NCI-H128 (cell line): ENCODE measurements around the gene TMEM156.

Experiments
- DNase-seq: peaks from one replicate; lab custom pipeline; 2025; ENCODE audit not compliant: unreplicated experiment; lab: John Stamatoyannopoulos, UW

Gene TMEM156

DNA sequence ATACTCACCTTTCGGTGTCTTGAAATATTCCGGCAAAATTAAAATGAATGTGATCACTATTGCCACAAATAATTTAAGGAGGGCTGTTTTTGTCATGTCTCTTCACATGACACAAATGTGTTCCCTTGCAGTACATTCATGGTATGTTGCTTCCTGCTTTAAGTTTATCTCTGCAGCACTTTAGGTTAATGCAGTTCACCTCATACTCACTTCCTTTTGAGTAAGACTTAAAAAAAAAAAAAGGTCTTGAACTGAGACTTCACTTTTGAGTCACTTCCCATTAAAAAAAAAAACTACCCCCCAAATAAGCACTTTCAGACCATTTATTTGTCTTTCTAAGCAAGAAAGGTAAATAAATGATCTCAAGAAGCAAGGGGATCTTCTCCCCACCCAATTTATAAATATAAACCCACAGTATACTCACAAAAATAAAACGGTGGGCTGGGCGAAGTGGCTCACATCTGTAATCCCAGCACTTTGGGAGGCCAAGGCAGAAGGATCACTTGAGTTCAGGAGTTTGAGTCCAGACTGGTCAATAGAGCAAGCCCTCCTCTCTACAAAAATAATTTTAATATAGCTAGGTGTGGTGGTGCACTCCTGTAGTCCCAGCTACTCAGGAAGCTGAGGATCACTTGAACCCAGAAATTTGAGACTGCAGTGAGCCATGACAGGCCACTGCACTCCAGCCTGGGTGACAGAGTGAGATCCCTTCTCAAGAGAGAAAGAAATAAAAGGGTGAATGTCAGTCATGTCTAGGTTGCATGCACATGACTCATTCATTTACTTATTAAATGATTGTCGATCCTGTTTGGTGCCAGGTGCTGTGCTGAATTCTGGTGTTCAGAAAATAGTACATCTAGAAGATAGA is at the start of gene TMEM156:
Gene TMEM156 (minus strand): TSS at position 192 of the 868 bp plus-strand sequence. CDS start 96 bp downstream, at position 96.
- no peak for DNase-seq

- DNase-seq = no peak
Measured at GRCh38 chr4:39078829-39079228, 46.6 kb upstream of the TMEM156 start.

DNA sequence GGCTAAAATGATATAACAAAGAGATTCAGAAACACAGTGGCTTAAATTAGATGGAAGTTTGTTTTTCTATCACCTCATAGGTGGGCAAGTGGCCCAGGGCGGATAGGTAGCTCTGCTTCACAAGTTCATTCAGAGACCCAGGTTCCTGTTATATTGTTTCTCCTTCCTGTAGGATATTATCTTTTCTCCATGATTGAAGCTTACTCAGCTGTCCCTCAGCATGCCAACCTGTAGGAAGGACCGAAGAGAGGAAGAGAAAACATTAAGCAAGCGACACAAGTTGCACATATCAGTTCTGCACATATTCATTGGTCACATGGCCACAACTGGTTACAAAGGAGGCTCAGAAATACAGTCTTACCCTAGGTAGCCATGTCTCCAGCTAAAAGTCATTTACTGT is 36.7 kb upstream of the TMEM156 start:
- DNase-seq = no peak

DNA sequence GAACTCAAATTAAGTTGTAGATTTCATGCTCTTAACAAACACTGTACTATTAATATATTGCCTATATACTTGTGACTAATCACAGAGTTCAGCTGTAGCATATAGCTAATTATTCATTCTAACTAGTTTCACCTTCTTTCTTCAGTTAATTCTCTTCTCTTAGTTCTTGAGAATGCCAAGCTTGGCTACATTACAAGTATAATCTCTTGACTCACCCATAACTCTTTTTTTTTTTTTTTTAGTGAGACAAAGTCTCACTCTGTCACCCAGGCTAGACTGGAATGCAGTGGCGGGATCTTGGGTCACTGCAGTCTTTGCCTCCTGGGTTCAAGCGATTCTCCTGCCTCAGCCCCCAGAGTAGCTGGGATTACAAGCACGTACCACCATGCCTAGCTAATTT is 35.2 kb upstream of the TMEM156 start:
- no peak for DNase-seq

DNA sequence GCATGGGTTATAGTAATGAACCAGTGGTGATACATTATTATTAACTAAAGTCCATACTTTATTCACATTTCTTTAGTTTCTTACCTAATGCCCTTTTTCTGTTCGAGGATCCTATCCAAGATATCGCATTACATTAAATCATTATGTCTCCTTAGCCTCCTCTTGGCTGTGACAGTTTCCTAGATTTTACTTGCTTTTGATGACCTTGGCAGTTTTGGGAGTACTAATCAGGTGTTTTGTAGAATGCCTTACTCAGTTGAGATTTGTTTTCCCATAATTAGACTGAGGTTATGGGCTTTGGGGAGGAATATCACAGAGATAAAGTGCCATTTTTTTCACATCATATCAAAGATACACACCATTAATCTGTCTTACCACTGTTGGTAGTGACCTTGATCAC is 34.8 kb upstream of the TMEM156 start:
- no peak for DNase-seq

DNA sequence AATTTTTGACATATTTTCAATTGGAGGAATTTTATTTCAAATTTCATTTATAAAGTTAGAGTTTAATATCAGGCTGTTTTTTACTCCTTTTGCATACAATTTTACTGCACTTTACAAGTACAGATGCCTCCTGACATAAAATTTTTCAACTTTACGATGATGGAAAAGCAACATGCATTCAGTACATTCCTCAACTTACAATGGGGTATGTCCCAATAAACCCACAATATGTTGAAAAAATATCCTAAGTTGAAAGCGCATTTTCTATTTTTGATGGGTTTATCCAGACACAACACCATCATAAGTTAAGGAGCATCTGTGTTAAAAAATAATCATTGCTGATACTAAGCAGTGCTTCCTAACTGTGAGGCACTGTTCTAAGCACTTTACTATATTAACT is 34.2 kb upstream of the TMEM156 start:
- no peak for DNase-seq

DNA sequence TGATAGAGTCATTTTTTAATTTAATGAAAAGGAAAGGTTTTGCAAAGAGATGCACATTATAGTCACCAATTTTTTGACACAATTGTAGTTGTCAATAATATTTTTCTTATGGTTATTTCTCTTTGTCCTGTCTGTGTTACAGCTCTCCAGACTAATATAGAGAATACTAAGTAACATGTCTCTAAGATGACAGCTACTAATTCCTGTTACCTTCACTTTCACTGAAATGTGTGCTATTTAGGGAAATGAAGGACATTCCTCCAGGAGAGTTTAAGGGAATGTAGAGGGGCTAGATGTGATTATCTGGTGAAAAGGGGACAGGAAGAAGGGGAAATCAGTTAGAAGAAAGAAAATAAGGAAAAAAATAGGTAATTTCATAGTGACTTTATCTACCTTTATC is 31.2 kb upstream of the TMEM156 start:
- no peak for DNase-seq

- DNase-seq = no peak
Measured at GRCh38 chr4:39062770-39063097, 30.5 kb upstream of the TMEM156 start.

DNA sequence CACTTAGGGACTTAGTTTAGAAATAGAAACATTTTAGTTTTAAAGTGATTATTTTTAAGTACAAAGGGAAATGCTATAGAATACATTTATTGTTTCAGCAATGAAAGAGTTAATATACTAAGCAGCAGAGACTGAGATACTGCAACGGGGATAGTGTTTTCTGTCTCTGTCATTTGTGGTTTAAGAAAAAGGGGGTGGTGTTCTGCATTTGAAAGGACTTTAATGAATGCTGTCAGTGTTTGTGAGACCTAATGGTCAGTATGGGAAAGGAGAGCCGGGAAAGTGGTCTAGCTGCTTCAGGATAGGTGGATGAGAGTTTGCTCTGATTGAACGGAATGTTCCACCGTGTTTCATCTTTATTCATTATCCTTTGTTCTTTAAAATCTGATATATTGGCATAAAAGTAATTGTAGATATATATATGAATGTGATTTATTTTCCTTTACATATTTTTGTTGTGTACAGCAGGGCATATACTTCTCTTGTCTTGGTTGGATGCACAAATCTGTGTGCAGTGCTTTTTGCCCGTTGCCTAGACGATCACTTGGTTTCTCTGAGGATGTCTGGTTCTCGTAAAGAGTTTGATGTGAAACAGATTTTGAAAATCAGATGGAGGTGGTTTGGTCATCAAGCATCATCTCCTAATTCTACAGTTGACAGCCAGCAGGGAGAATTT is 30.0 kb upstream of the TMEM156 start, which contains the start of gene KLHL5:
Gene KLHL5 (plus strand): TSS at position 139 of the 676 bp plus-strand sequence. CDS start 421 bp downstream, at position 560.
- DNase-seq = no peak

DNA sequence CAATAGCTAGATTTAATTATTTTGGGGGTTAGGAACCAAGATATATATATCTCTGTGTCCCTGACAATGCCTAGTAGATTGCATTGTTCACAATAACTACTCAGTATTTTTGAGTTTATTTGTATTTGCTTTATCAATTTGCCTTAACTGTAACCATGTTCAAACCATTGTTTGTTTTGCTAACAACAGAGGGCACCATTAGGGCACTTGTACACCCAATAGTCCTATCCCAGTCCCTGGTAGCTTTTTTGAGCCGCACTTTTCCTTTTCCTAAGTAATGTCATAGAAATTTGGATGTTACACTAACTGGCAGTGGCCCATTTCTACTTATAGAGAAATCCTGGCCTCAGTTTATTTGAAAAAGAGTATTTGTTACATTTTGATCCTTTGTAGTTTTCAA is 29.2 kb upstream of the TMEM156 start:
- no peak for DNase-seq

DNA sequence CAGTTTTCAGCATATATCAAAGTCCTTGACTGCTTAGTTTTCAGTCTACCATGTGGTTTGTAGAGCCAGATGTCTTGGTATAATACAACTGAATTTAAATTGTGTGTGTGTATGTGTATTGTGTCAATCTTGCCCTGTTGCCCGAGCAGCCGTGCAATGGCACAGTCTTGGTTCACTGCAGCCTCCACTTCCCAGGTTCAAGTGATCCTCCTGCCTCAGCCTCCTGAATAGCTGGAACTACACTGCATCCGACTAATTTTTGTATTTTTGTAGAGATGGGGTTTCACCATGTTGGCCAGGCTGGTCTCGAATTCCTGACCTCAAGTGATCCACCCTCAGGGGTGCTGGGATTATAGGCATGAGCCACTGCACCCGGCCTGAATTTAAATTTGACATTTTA is 23.8 kb upstream of the TMEM156 start:
- no peak for DNase-seq

DNA sequence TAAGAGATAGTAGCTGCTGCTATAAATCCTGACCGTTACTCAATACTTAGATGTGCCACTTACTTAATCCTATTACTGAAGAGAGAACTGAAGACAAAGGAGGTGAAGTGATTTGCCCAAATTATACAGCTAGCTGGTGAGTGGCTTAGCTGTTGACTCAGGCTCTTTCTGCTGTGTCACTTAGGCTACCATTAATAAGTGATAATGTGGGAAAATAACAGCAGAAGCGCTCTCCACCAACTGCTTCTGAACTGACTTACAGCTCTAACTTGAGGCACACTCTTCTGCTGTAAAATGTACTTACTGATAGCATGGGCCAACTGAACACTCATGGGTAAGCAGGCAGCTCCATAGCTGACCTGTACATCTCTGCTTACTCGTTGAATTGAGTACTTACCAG is 22.3 kb upstream of the TMEM156 start:
- no peak for DNase-seq

DNA sequence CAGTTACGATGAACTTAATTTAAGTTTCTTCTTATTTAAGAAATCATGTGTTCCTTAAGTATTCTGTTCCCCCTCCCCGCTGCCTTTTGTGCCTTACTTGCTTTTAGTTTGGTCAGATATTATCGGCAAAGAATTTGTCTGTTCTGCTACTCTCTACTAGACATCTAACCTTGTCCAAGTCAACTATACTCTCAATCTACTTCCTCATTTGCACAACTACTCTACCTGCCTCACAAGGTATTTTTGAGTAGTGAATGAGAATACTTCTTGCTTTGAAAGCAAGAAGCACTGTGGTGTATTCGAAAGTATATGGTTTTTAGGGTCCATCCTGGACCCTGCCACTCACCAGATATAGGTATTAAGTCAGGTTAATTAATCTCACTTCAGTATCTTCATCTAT is 21.8 kb upstream of the TMEM156 start:
- DNase-seq = no peak

DNA sequence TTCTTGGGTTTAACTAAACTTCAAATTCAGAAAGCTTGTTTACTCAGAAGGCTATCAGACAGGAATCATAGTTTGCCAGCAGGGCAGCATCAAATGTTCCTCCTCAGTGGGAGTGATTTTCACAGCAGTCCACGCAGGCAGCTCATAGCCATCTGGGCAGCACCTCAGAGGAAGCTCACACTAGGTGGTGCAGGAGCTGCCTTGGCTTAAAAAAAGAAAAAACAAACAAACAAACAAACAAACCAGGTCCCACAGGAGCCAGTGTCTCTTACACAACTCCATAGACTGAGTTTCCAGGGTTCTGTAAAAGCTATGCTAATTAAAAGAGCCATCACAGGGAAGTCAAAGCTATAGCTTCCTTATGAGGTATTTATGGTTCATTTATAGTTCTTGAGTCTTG is 19.3 kb upstream of the TMEM156 start:
- no peak for DNase-seq

GRCh38 chr4:39050590-39050989 is 18.4 kb upstream of the TMEM156 start:
- DNase-seq = no peak

GRCh38 chr4:39048311-39048710 is 16.1 kb upstream of the TMEM156 start:
- DNase-seq = no peak

DNA sequence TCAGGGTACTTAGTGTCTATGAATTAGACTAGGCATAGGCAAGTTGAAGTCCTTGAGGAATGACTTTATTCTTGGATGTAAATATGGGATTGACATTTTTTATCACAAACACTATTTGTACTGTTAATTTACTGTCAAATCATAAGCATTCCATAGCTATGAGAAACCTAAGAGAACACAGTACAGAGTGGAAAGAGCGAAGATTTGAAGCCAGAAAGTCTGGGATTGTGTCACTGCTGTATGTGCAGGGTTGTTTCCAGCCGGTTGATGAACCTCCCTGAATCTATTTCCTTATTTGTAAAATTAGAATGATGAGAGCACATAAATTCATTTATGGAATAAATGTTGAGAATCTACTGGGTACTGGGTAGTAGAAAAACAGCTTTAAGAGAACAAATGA is 15.5 kb upstream of the TMEM156 start:
- DNase-seq = no peak

GRCh38 chr4:39046249-39046648 is 14.0 kb upstream of the TMEM156 start:
- DNase-seq = no peak

GRCh38 chr4:39045827-39046221 is 13.6 kb upstream of the TMEM156 start:
- DNase-seq = no peak

DNA sequence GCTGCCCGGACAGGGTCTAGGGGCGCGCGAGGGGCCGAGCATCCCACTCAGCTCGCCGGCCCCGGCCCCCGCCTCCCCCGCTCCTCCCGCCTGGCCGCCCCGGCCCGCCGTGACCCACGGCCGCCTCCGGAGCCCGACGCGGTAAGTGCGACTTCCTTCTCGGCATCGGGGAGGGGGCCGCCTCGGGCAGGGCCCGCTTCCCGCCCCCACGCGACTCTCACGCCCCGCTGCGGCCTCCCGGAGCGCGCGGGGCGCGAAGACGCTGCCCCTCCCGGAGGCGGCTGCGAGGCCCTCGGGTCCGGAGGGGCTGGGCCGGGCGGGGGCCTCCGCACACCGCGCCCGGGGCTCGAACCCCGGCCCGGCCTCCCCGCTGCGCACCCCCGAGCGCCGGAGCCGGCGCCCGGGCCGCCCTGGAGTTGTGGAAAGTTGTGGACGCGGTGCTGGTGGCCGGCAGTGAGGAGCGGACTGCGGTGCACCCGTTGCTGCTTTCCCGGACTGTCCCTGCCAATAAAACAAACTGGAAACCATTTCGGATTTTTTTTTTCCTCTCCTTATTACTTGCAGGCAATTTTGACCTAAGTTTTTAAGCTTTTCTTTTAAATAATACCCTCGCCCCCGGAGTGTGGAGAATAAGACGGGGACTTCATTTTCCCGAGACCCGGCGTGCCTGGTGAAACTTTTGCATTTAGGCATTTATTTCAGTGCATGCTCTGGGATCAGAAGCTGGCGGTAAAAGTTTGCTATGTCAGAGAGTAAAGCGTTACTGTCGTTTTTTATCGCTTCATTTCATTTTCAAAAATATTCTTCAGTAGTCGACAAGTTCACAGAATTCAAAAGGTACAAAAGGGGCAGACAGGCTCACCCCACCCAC is 13.0 kb upstream of the TMEM156 start:
- DNase-seq = no peak

DNA sequence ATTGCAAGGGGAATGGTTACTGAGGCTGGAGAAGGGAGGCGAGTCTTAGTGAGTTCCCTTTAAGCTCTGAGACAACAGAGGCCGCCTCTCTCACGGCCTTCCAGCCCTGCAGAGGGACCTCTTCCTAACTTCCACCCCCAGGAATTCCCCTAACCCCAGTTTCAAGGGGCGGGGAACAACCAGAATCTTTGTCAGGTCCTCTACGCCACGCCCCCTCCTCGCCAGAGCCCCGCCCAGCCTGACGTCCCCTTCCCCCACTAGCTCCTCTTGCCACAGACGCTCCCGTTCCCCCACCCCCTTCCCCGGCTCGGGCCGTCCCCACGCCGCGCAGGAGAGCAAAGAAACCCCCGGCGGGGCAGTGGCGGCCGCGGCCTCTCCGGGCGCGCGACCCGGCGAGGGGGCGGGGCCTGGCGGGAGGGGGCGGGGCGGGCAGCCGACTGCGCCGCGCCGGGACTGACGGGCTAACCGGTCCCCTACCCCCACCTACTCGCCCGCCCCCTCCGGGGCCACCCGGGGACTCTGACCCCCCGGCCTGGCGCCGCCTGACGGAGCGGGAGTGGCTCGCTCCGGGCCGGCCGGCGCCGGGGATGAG is 12.3 kb upstream of the TMEM156 start:
- DNase-seq = peak; percentile 27
